ENCODE measurements around the gene CACFD1.

DNA sequence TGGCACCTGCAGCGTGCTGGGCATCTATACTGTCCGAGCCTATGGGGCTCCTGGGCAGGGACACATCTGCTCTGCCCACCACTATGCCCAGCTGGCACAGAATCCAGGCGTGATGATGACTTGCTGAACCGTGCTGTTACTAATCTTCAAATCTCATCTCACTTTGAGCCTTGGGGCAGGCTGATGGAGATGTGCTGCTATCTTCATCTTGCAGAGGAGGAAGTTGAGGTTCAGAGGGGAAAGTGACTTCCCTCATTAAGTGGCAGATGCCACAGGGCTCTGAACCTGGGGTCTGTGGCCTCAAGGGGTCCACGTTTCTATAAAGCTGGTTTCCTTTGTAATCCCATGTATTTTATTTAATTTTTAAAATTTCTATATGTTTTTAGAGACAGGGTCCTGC lies 14.4 kb downstream of the CACFD1 start:
- TF ChIP-seq, protein P1, sequence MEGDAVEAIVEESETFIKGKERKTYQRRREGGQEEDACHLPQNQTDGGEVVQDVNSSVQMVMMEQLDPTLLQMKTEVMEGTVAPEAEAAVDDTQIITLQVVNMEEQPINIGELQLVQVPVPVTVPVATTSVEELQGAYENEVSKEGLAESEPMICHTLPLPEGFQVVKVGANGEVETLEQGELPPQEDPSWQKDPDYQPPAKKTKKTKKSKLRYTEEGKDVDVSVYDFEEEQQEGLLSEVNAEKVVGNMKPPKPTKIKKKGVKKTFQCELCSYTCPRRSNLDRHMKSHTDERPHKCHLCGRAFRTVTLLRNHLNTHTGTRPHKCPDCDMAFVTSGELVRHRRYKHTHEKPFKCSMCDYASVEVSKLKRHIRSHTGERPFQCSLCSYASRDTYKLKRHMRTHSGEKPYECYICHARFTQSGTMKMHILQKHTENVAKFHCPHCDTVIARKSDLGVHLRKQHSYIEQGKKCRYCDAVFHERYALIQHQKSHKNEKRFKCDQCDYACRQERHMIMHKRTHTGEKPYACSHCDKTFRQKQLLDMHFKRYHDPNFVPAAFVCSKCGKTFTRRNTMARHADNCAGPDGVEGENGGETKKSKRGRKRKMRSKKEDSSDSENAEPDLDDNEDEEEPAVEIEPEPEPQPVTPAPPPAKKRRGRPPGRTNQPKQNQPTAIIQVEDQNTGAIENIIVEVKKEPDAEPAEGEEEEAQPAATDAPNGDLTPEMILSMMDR (IDR thresholded peaks at IDR 0.05; ENCODE audit: borderline replicate concordance, extremely low read depth, low read length, poor library complexity, severe bottlenecking): no peak
- TF ChIP-seq EZH2 (IDR thresholded peaks at IDR 0.05; ENCODE audit: borderline replicate concordance, low read depth, low read length, severe bottlenecking): no peak
